WTC11 (cell line): Measurements from ENCODE around the gene SHROOM1. TPM values are rescaled to one million over a fixed set of nuclear protein-coding genes. Genes with fewer than 3 reads are reported as not detected.
A peak's percentile ranks its signal among the peaks of the same experiment; 100 is the strongest.

Experiments
- ATAC-seq: fragments of 200-7000 bp; cut with Tn5 transposase; 2 replicates; pipeline ENCODE4 v1.10.0; 2021; ENCODE audit warnings: mild to moderate bottlenecking, moderate library complexity
- CTCF ChIA-PET: fragments of 300-600 bp; sonication (Branson Sonifier 250); formaldehyde crosslinking; loops from one replicate; lab custom pipeline; 2021; ENCODE audit warnings: antibody characterized with exemption; lab: Charles Lee
- POLR2A ChIA-PET: fragments of 350-600 bp; sonication (Branson Sonifier 250); formaldehyde crosslinking; loops from one replicate; lab custom pipeline; 2021; ENCODE audit warnings: antibody characterized with exemption; lab: Charles Lee
- DNase-seq: peaks from one replicate; pipeline ENCODE4 v3.0.0; 2021; ENCODE audit warnings: low spot score
- H3K27ac Mint-ChIP-seq: 2 replicates; pipeline ENCODE4 v1.8.0; 2021; ENCODE audit warnings: mixed read lengths
- H3K27me3 Mint-ChIP-seq: 2 replicates; pipeline ENCODE4 v1.8.0; 2021; ENCODE audit warnings: low read depth, mild to moderate bottlenecking, moderate library complexity, mixed read lengths
- H3K36me3 Mint-ChIP-seq: 2 replicates; pipeline ENCODE4 v1.8.0; 2021; ENCODE audit warnings: mixed read lengths
- H3K4me1 Mint-ChIP-seq: 2 replicates; pipeline ENCODE4 v1.8.0; 2022; ENCODE audit warnings: mixed read lengths
- H3K4me3 Mint-ChIP-seq: 2 replicates; pipeline ENCODE4 v1.8.0; 2021; ENCODE audit warnings: mild to moderate bottlenecking, moderate library complexity, mixed read lengths
- H3K9me3 Mint-ChIP-seq: 2 replicates; pipeline ENCODE4 v1.8.0; 2021; ENCODE audit warnings: mixed read lengths
- ATF2 ChIP-seq: sonication (generic); formaldehyde crosslinking; IDR thresholded peaks from 2 replicates; pipeline ENCODE4 v1.8.1; 2022; ENCODE audit warnings: low read depth, missing genetic modification reagents, borderline replicate concordance
- CBFB ChIP-seq: sonication (generic); formaldehyde crosslinking; IDR thresholded peaks from 2 replicates; pipeline ENCODE4 v1.8.1; 2022; ENCODE audit warnings: mild to moderate bottlenecking, low read depth, missing genetic modification reagents
- CREM ChIP-seq: sonication (generic); formaldehyde crosslinking; IDR thresholded peaks from 2 replicates; pipeline ENCODE4 v1.8.1; 2022; ENCODE audit warnings: mild to moderate bottlenecking, missing genetic modification reagents, moderate library complexity
- CTCF ChIP-seq: fragments of 200-600 bp; IDR thresholded peaks from 2 replicates; pipeline ENCODE4 v1.8.0; 2022; ENCODE audit warnings: antibody characterized with exemption
- ELF4 ChIP-seq: sonication (generic); formaldehyde crosslinking; IDR thresholded peaks from 2 replicates; pipeline ENCODE4 v1.8.1; 2022; ENCODE audit warnings: low read depth, mild to moderate bottlenecking, moderate library complexity, missing genetic modification reagents
- FOXK1 ChIP-seq: sonication (generic); formaldehyde crosslinking; IDR thresholded peaks from 2 replicates; pipeline ENCODE4 v1.8.0; 2022; ENCODE audit warnings: mild to moderate bottlenecking, moderate library complexity, missing genetic modification reagents
- FOXP1 ChIP-seq: sonication (generic); formaldehyde crosslinking; IDR thresholded peaks from 2 replicates; pipeline ENCODE4 v1.8.0; 2022; ENCODE audit warnings: missing genetic modification reagents, mild to moderate bottlenecking, moderate library complexity, borderline replicate concordance
- FOXP4 ChIP-seq: sonication (generic); formaldehyde crosslinking; IDR thresholded peaks from 2 replicates; pipeline ENCODE4 v1.8.0; 2022; ENCODE audit warnings: mild to moderate bottlenecking, missing genetic modification reagents
- HMGA2 ChIP-seq: fragments of 250-450 bp; sonication (Bioruptor Pico); IDR thresholded peaks from 2 replicates; pipeline ENCODE4 v1.4.0; 2021; ENCODE audit warnings: mild to moderate bottlenecking, moderate library complexity
- JAZF1 ChIP-seq: fragments of 250-450 bp; sonication (Bioruptor Pico); IDR thresholded peaks from 2 replicates; pipeline ENCODE4 v1.9.0; 2021; ENCODE audit warnings: moderate library complexity, mild to moderate bottlenecking, inconsistent platforms
- NR1H2 ChIP-seq: sonication (generic); formaldehyde crosslinking; IDR thresholded peaks from 2 replicates; pipeline ENCODE4 v1.9.0; 2021; ENCODE audit warnings: mild to moderate bottlenecking, moderate library complexity, missing genetic modification reagents
- RORB ChIP-seq: fragments of 250-450 bp; sonication (Bioruptor Pico); IDR thresholded peaks from 2 replicates; pipeline ENCODE4 v1.9.0; 2021; ENCODE audit warnings: mild to moderate bottlenecking
- SMAD3 ChIP-seq: sonication (generic); formaldehyde crosslinking; IDR thresholded peaks from 2 replicates; pipeline ENCODE4 v1.8.0; 2022; ENCODE audit warnings: missing genetic modification reagents, mild to moderate bottlenecking, borderline replicate concordance
- TP53 ChIP-seq: sonication (generic); formaldehyde crosslinking; IDR thresholded peaks from 2 replicates; pipeline ENCODE4 v1.8.1; 2023; ENCODE audit warnings: mild to moderate bottlenecking, missing genetic modification reagents
- ZSCAN18 ChIP-seq: fragments of 250-450 bp; sonication (Bioruptor Pico); IDR thresholded peaks from 2 replicates; pipeline ENCODE4 v2.1.2; 2022; ENCODE audit warnings: mild to moderate bottlenecking, moderate library complexity
- total RNA-seq: library from RNA; stranded (reverse); gene quantifications from 3 replicates; pipeline ENCODE4 v1.2.3, GENCODE V29; 2021
- TF ChIP-seq, protein P1 (sequence below): fragments of 250-450 bp; sonication (Bioruptor Pico); IDR thresholded peaks from 2 replicates; pipeline ENCODE4 v1.9.0; 2021; ENCODE audit warnings: mild to moderate bottlenecking

Gene SHROOM1
- total RNA-seq, 1 experiment from 2014 or later = 8.1 TPM

- POLR2A ChIA-PET = interaction anchor here (1.0 to 1.5 kb wide), 2 partner anchors 37 to 72 kb away, joined by 3 to 6 read pairs; partner anchors contain the start of genes GDF9 and UQCRQ
- Mint-ChIP-seq H3K27ac (no peak overlapping the region), H3K36me3 (no peaks in the 10 kb centered on the region), H3K27me3 (peaks cover 85% of the 10 kb centered on the region), H3K4me1 (peaks cover 12% of the 10 kb centered on the region), H3K9me3 (no peaks in the 10 kb centered on the region), H3K4me3 (peak overlapping the region; percentile 74)
- CTCF ChIA-PET = interaction anchor here (1.0 to 4.3 kb wide), 6 partner anchors 10 to 83 kb away, joined by 3 to 40 read pairs (median 6); partner anchors contain the start of gene SOWAHA
- TF ChIP-seq CREM (CRISPR knock-in tag) (no peak), JAZF1 (no peak), FOXK1 (no peak), HMGA2 (CRISPR knock-in tag) (no peak), CTCF (no peak), ELF4 (CRISPR knock-in tag) (no peak), NR1H2 (CRISPR knock-in tag) (no peak), ATF2 (CRISPR knock-in tag) (no peak), CBFB (CRISPR knock-in tag) (no peak), FOXP1 (CRISPR knock-in tag) (no peak), FOXP4 (CRISPR knock-in tag) (no peak), SMAD3 (no peak), RORB (CRISPR knock-in tag) (no peak), TP53 (CRISPR knock-in tag) (no peak), ZSCAN18 (CRISPR knock-in tag) (no peak)
- TF ChIP-seq, protein P1, sequence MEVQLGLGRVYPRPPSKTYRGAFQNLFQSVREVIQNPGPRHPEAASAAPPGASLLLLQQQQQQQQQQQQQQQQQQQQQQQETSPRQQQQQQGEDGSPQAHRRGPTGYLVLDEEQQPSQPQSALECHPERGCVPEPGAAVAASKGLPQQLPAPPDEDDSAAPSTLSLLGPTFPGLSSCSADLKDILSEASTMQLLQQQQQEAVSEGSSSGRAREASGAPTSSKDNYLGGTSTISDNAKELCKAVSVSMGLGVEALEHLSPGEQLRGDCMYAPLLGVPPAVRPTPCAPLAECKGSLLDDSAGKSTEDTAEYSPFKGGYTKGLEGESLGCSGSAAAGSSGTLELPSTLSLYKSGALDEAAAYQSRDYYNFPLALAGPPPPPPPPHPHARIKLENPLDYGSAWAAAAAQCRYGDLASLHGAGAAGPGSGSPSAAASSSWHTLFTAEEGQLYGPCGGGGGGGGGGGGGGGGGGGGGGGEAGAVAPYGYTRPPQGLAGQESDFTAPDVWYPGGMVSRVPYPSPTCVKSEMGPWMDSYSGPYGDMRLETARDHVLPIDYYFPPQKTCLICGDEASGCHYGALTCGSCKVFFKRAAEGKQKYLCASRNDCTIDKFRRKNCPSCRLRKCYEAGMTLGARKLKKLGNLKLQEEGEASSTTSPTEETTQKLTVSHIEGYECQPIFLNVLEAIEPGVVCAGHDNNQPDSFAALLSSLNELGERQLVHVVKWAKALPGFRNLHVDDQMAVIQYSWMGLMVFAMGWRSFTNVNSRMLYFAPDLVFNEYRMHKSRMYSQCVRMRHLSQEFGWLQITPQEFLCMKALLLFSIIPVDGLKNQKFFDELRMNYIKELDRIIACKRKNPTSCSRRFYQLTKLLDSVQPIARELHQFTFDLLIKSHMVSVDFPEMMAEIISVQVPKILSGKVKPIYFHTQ (CRISPR knock-in tag) = no peak
- DNase-seq (no peak), ATAC-seq (no peak)
Observed at GRCh38 chr5:132828846-132829494, 1.5 kb downstream of the SHROOM1 start.
